Measurements from ENCODE around the gene UGT1A8. TPM values are rescaled to one million over a fixed set of nuclear protein-coding genes. Genes with fewer than 3 reads are reported as not detected.

Gene UGT1A8
- total and polyA plus RNA-seq, 3 experiments from 2014 or later: not detected

DNA sequence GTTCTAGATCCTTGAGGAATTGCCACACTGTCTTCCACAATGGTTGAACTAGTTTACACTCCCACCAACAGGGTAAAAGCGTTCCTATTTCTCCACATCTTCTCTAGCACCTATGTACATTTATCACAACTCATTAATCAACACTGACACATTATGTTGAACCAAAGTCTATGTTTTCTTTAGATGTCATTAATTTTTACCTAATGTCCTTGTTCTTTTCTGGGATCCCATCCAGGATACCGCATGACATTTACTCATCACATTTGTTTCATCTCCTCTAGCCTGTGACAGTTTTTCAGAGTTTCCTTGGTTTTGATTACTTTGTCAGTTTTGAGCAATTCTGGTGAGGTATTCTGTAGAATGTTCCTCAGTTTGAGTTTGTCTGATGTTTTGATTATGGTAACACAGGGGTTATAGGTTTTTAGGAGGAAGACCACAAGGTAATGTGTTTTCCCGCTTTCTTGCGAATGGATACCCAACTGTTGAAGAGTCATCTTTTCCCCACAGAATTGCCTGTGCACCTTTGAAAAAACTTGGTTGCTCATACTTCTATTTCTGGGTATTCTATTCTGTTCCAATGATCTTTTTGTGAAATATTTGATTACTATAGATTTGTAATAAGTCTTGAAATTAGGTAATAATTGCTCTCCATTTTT, 51.3 kb downstream of the UGT1A8 start:
- Histone ChIP-seq H3K4me3 (ENCODE audit: low read length) (no peak overlapping the region), H3K4me1 (ENCODE audit: insufficient read depth, low read length) (no peaks in the 10 kb centered on the region), H3K9me3 (ENCODE audit: low read length) (no peaks in the 10 kb centered on the region), H3K36me3 (ENCODE audit: insufficient read depth, low read length) (no peaks in the 10 kb centered on the region), H3K27me3 (ENCODE audit: insufficient read depth, low read length, poor library complexity, severe bottlenecking) (no peaks in the 10 kb centered on the region), H3K27ac (ENCODE audit: low read depth, low read length) (no peak overlapping the region)
- POLR2A ChIA-PET: no interaction called here
- CTCF ChIA-PET: no interaction called here
- H3K4me3 Mint-ChIP-seq: no peak overlapping the region
- peaks cover 0 to 17% (median 4%) of the 10 kb centered on the region in 5 donors for H3K9me3 Mint-ChIP-seq
- no peak overlapping the region for H3K27ac Mint-ChIP-seq
- no peaks in the 10 kb centered on the region for H3K36me3 Mint-ChIP-seq
- no peak for DNase-seq
- H3K27me3 Mint-ChIP-seq: peaks cover 10 to 49% of the 10 kb centered on the region in 2 donors
- no peaks in the 10 kb centered on the region for H3K4me1 Mint-ChIP-seq

DNA sequence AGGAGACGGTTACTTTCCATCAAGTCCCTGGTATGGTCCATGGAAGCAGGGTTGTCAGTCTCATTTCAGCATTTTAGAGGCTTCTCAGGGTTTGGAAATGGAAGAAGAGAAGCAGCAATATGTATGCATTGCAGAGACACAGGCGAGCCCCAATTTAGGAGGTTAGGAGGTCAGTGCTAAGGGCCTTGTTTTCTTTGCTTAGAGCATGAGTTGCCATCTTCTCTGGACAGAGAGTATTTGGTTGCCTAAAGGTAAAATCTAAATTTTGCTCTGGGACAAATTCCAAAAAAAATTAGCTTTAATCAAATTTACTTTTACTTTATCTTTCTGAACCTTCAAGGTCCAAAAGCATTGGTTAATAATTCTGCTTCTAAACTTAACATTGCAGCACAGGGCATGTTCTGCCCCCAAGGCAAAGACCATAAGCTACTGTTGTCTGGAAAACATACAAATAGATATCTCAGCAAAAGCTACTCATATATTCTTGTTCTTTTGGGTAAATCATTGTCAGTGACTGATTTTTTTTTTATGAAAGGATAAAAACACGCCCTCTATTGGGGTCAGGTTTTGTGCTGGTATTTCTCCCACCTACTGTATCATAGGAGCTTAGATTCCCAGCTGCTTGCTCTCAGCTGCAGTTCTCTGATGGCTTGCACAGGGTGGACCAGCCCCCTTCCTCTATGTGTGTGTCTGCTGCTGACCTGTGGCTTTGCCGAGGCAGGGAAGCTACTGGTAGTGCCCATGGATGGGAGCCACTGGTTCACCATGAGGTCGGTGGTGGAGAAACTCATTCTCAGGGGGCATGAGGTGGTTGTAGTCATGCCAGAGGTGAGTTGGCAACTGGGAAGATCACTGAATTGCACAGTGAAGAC, 54.1 kb downstream of the UGT1A8 start, which contains the start of gene UGT1A9:
UGT1A9 (plus strand) TSS at position 609 of the 872 bp plus-strand sequence; CDS start at position 646, 37 bp downstream.
- H3K36me3 Mint-ChIP-seq: no peaks in the 10 kb centered on the region
- peaks cover 9 to 37% of the 10 kb centered on the region in 2 donors for H3K27me3 Mint-ChIP-seq
- Histone ChIP-seq H3K27me3 (ENCODE audit: insufficient read depth, low read length, poor library complexity, severe bottlenecking) (peaks cover under 1% of the 10 kb centered on the region), H3K27ac (ENCODE audit: low read depth, low read length) (no peak within 1 kb of the TSS), H3K4me1 (ENCODE audit: insufficient read depth, low read length) (no peaks in the 10 kb centered on the region), H3K9me3 (ENCODE audit: low read length) (no peaks in the 10 kb centered on the region), H3K36me3 (ENCODE audit: insufficient read depth, low read length) (no peaks in the 10 kb centered on the region), H3K4me3 (ENCODE audit: low read length) (no peak within 1 kb of the TSS)
- CTCF ChIA-PET: no interaction called here
- no peak within 1 kb of the TSS for H3K27ac Mint-ChIP-seq
- POLR2A ChIA-PET: interaction anchor here (0.8 kb wide), 1 partner anchor 638 kb away, joined by 3 read pairs; no protein-coding TSS in a partner anchor
- H3K4me3 Mint-ChIP-seq: no peak within 1 kb of the TSS
- peaks cover 0 to 10% (median 2%) of the 10 kb centered on the region in 5 donors for H3K9me3 Mint-ChIP-seq
- no peak for DNase-seq
- H3K4me1 Mint-ChIP-seq: no peaks in the 10 kb centered on the region

DNA sequence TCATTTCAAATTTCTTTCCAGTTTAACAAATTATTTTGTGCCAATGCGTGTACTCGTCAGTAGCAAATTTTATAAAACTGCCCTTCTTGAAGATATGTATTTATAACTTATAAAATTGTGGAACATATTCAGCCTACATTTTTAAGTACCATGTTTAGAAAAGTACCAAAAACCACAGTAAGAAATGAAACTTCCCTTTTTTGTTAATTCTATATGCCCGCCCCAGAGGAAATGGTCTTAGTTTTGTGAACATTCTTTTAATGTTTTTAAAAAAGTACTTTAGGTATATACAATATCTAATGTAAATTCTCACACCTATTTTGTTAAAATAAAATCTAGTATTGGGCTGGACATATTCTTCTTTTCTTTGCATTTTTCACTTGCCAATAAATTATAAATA, 55.5 kb downstream of the UGT1A8 start:
- Mint-ChIP-seq H3K27ac (no peak overlapping the region), H3K27me3 (peaks cover 7 to 50% of the 10 kb centered on the region in 2 donors), H3K4me1 (no peaks in the 10 kb centered on the region), H3K9me3 (peaks cover 0 to 9% (median 2%) of the 10 kb centered on the region in 5 donors), H3K4me3 (no peak overlapping the region), H3K36me3 (no peaks in the 10 kb centered on the region)
- H3K27ac ChIP-seq (ENCODE audit: low read depth, low read length): no peak overlapping the region
- peaks cover 4% of the 10 kb centered on the region for H3K27me3 ChIP-seq (ENCODE audit: insufficient read depth, low read length, poor library complexity, severe bottlenecking)
- no peaks in the 10 kb centered on the region for H3K36me3 ChIP-seq (ENCODE audit: insufficient read depth, low read length)
- H3K9me3 ChIP-seq (ENCODE audit: low read length): no peaks in the 10 kb centered on the region
- no peak overlapping the region for H3K4me3 ChIP-seq (ENCODE audit: low read length)
- no peaks in the 10 kb centered on the region for H3K4me1 ChIP-seq (ENCODE audit: insufficient read depth, low read length)
- CTCF ChIA-PET: no interaction called here
- POLR2A ChIA-PET: no interaction called here
- DNase-seq: no peak

DNA sequence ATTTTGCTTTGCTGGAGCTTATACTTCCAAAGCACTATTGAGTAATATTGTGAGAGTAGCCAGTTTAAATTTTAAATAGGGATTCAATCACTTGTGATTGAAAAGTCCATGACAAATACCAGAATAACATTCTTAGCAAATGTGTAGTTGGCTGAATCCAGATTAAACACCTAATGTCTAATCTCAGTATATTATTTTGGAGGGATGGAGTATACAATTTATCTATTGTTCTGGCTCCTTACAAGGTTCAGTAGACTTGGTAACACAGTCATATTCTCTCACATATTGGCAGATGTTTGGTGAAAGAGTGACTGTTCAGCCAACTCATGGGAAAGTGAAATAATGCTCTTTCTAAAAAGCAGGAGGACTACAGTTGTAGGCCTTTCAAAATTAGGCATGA, 56.5 kb downstream of the UGT1A8 start:
- no peaks in the 10 kb centered on the region for H3K4me1 Mint-ChIP-seq
- H3K27ac Mint-ChIP-seq: no peak overlapping the region
- Histone ChIP-seq H3K4me3 (ENCODE audit: low read length) (no peak overlapping the region), H3K36me3 (ENCODE audit: insufficient read depth, low read length) (no peaks in the 10 kb centered on the region), H3K27ac (ENCODE audit: low read depth, low read length) (no peak overlapping the region), H3K4me1 (ENCODE audit: insufficient read depth, low read length) (no peaks in the 10 kb centered on the region), H3K27me3 (ENCODE audit: insufficient read depth, low read length, poor library complexity, severe bottlenecking) (peaks cover 4% of the 10 kb centered on the region), H3K9me3 (ENCODE audit: low read length) (no peaks in the 10 kb centered on the region)
- H3K4me3 Mint-ChIP-seq: no peak overlapping the region
- no peaks in the 10 kb centered on the region for H3K36me3 Mint-ChIP-seq
- no peak for DNase-seq
- peaks cover 8 to 51% of the 10 kb centered on the region in 2 donors for H3K27me3 Mint-ChIP-seq
- H3K9me3 Mint-ChIP-seq: peaks cover 0 to under 1% (median 0%) of the 10 kb centered on the region in 5 donors
- ChIA-PET CTCF (no interaction called here), POLR2A (no interaction called here)

DNA sequence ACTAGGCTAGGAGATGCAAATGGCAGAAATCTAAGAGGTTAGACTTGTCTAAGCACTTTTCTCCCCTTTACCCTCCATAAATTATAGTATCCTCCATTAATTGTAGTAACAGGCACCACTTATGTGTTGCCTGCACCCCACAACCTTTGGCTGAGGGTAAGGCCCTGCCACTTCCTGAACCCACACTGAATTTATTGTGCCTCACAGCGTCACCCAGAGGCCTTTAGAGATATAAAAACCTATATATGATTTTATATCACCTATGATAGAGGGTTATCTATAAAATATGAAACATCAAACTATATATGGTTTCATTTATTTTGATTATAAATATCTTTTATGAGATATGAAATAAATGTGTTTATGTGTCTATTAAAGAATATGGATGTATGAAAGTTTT, 56.9 kb downstream of the UGT1A8 start:
- peaks cover 4% of the 10 kb centered on the region for H3K27me3 ChIP-seq (ENCODE audit: insufficient read depth, low read length, poor library complexity, severe bottlenecking)
- Mint-ChIP-seq H3K27ac (no peak overlapping the region), H3K9me3 (no peaks in the 10 kb centered on the region), H3K36me3 (no peaks in the 10 kb centered on the region), H3K27me3 (peaks cover 8 to 55% of the 10 kb centered on the region in 2 donors), H3K4me3 (no peak overlapping the region), H3K4me1 (no peaks in the 10 kb centered on the region)
- ChIA-PET CTCF (no interaction called here), POLR2A (no interaction called here)
- no peaks in the 10 kb centered on the region for H3K36me3 ChIP-seq (ENCODE audit: insufficient read depth, low read length)
- H3K4me3 ChIP-seq (ENCODE audit: low read length): no peak overlapping the region
- no peak for DNase-seq
- no peaks in the 10 kb centered on the region for H3K9me3 ChIP-seq (ENCODE audit: low read length)
- H3K4me1 ChIP-seq (ENCODE audit: insufficient read depth, low read length): no peaks in the 10 kb centered on the region
- H3K27ac ChIP-seq (ENCODE audit: low read depth, low read length): no peak overlapping the region

DNA sequence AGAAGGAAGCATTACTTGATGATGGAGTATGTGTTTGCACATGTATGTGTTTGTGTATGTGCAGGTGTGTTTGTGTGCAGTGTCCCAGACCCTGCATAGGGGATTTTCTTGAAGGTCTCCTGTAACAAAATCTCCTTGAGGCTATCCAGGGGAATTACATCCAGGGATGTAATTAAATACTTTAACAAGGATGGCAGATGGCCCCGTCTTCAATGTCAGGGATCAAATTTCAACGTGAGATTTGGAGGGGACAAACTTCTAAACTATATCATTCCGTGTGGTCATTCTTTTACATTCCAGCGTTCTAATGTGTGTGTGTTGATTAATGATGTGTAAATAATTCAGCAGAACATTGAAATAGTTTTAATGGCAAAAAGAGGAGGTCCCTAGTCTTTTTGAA, 57.6 kb downstream of the UGT1A8 start:
- DNase-seq: no peak
- no peaks in the 10 kb centered on the region for H3K9me3 ChIP-seq (ENCODE audit: low read length)
- H3K27me3 ChIP-seq (ENCODE audit: insufficient read depth, low read length, poor library complexity, severe bottlenecking): peaks cover 4% of the 10 kb centered on the region
- H3K27ac ChIP-seq (ENCODE audit: low read depth, low read length): no peak overlapping the region
- no peak overlapping the region for H3K27ac Mint-ChIP-seq
- H3K27me3 Mint-ChIP-seq: peaks cover 7 to 59% of the 10 kb centered on the region in 2 donors
- no peaks in the 10 kb centered on the region for H3K4me1 ChIP-seq (ENCODE audit: insufficient read depth, low read length)
- H3K36me3 Mint-ChIP-seq: no peaks in the 10 kb centered on the region
- no peak overlapping the region for H3K4me3 Mint-ChIP-seq
- POLR2A ChIA-PET: no interaction called here
- CTCF ChIA-PET: no interaction called here
- no peak overlapping the region for H3K4me3 ChIP-seq (ENCODE audit: low read length)
- H3K9me3 Mint-ChIP-seq: no peaks in the 10 kb centered on the region
- H3K4me1 Mint-ChIP-seq: no peaks in the 10 kb centered on the region
- H3K36me3 ChIP-seq (ENCODE audit: insufficient read depth, low read length): no peaks in the 10 kb centered on the region

DNA sequence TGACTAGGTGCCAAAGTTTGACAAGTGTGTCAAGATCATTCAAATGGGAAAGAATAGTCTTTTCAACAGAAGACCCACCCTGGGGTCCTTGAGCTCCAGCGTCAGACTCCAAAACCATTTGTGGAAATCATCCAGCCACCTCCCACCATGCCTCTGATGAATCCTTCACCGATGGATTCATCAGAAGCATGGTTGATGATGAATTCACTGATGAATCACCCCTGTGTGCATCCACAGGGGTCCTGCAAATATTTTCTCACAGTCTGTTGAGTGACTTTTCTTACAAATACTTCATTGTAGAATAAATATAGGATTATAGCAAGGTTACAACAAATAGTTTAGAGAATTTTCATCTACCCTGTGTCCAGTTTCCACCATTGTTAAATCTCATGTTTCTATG, 58.6 kb downstream of the UGT1A8 start:
- no peak overlapping the region for H3K27ac ChIP-seq (ENCODE audit: low read depth, low read length)
- no peak overlapping the region for H3K4me3 ChIP-seq (ENCODE audit: low read length)
- no peaks in the 10 kb centered on the region for H3K4me1 Mint-ChIP-seq
- no peaks in the 10 kb centered on the region for H3K9me3 ChIP-seq (ENCODE audit: low read length)
- no peaks in the 10 kb centered on the region for H3K36me3 Mint-ChIP-seq
- CTCF ChIA-PET: no interaction called here
- peaks cover 4% of the 10 kb centered on the region for H3K27me3 ChIP-seq (ENCODE audit: insufficient read depth, low read length, poor library complexity, severe bottlenecking)
- H3K27me3 Mint-ChIP-seq: peaks cover 8 to 51% of the 10 kb centered on the region in 2 donors
- no peak overlapping the region for H3K4me3 Mint-ChIP-seq
- H3K36me3 ChIP-seq (ENCODE audit: insufficient read depth, low read length): no peaks in the 10 kb centered on the region
- no peak for DNase-seq
- H3K27ac Mint-ChIP-seq: no peak overlapping the region
- no peaks in the 10 kb centered on the region for H3K9me3 Mint-ChIP-seq
- POLR2A ChIA-PET: no interaction called here
- H3K4me1 ChIP-seq (ENCODE audit: insufficient read depth, low read length): no peaks in the 10 kb centered on the region

DNA sequence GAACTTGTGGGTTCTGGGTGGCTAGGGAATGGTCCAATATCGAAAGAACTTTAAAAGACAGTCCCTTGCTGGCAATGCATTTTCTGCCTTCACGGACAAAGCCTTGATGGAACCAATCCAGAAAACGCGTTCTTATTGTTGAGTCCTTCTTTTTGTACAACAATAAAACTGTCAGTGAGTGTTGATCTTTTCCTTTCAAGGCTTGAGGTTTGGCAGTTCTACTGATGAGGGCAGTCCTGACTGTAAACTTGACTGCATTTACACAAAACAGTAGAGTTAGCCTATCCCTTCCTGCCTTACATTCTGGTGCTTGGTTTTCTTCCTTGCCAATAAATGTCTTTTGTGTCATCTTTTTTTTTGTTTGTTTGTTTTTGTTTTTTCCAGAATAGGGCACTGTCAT, 61.8 kb downstream of the UGT1A8 start:
- H3K36me3 ChIP-seq (ENCODE audit: insufficient read depth, low read length): no peaks in the 10 kb centered on the region
- Mint-ChIP-seq H3K4me1 (no peaks in the 10 kb centered on the region), H3K9me3 (no peaks in the 10 kb centered on the region), H3K27ac (no peak overlapping the region), H3K4me3 (no peak overlapping the region), H3K36me3 (no peaks in the 10 kb centered on the region), H3K27me3 (peaks cover 12 to 49% of the 10 kb centered on the region in 2 donors)
- H3K4me3 ChIP-seq (ENCODE audit: low read length): no peak overlapping the region
- H3K9me3 ChIP-seq (ENCODE audit: low read length): no peaks in the 10 kb centered on the region
- H3K4me1 ChIP-seq (ENCODE audit: insufficient read depth, low read length): no peaks in the 10 kb centered on the region
- POLR2A ChIA-PET: no interaction called here
- H3K27ac ChIP-seq (ENCODE audit: low read depth, low read length): no peak overlapping the region
- no peak for DNase-seq
- CTCF ChIA-PET: no interaction called here
- H3K27me3 ChIP-seq (ENCODE audit: insufficient read depth, low read length, poor library complexity, severe bottlenecking): peaks cover 4% of the 10 kb centered on the region
